Camera-type eye (tissue), 1 donor: ENCODE data around the gene OR4C46. TPM values are rescaled to one million over a fixed set of nuclear protein-coding genes. Genes with fewer than 3 reads are reported as not detected.

Experiments
- total RNA-seq: library from RNA; depleted of rRNA; stranded (reverse); fragments of >200 nt; gene quantifications from one replicate; pipeline ENCODE4 v1.2.3, GENCODE V29; 2014

Gene OR4C46
- total RNA-seq, result not detected

DNA sequence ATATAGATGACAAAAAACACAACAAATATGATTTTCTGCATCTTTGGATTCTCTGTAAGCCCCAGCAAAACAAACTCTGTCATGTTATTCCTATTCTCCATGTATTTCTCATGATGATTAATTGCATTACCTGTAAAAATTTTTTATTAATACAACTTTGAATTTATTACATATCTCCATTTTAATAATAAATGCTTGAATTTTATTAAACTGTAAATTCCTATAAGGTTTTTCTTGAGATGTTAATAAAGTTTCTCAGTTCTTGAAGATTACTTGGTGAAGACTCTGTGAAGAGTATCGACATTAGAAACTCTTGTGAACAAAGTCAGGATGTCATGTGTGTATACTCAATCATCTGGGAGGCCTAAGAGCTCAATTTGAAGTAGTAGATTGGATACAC is at the start of gene OR4C46:
Gene OR4C46 (minus strand): TSS at position 101 of the 400 bp plus-strand sequence. CDS start 0 bp downstream, at position 101.

Other genes with a start within 250 kb of the OR4C46 start
- not detected for gene OR4A5, start 102.8 kb upstream of the OR4C46 start, total RNA-seq